Choroid plexus epithelial cell (primary cell): Measurements from ENCODE around the gene IFI44L.

Experiments
- DNase-seq: peaks from one replicate; pipeline ENCODE4 v3.0.0-alpha.2; 2010; ENCODE audit warnings: low read depth
- H3K4me3 ChIP-seq: 2 replicates; pipeline ENCODE4 v1.5.1; 2011; ENCODE audit warnings: low read depth, mild to moderate bottlenecking, control low read depth, low read length, moderate library complexity
- TF ChIP-seq, protein P1 (sequence below): conservative IDR thresholded peaks from 2 replicates; pipeline ENCODE4 v1.5.1; 2011; ENCODE audit warnings: low read depth, mild to moderate bottlenecking, control low read depth, inconsistent platforms, low read length, moderate library complexity

The IFI44L gene

DNA sequence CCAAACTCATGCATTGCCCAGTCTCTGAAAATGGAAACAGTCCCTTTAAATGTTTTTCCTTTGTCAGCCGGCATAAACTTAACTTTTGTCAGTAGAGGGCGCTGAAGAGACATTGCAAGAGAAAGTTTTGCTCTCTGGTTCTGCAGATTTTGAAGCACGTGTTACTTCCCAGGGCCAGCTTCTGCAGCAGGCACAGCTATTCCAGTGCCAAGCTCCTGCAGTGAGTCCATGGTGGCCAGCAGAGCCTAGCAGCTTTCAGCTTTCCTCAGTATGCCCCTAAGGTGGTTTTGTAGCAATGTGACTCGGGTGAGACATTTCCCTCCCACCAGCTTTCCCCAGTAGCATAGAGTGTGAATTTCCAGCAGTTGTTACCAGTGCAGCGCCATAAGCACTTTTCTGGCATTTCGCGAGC, 2.6 kb upstream of the IFI44L start:
- H3K4me3 ChIP-seq = no peak overlapping the region
- TF ChIP-seq, protein P1, sequence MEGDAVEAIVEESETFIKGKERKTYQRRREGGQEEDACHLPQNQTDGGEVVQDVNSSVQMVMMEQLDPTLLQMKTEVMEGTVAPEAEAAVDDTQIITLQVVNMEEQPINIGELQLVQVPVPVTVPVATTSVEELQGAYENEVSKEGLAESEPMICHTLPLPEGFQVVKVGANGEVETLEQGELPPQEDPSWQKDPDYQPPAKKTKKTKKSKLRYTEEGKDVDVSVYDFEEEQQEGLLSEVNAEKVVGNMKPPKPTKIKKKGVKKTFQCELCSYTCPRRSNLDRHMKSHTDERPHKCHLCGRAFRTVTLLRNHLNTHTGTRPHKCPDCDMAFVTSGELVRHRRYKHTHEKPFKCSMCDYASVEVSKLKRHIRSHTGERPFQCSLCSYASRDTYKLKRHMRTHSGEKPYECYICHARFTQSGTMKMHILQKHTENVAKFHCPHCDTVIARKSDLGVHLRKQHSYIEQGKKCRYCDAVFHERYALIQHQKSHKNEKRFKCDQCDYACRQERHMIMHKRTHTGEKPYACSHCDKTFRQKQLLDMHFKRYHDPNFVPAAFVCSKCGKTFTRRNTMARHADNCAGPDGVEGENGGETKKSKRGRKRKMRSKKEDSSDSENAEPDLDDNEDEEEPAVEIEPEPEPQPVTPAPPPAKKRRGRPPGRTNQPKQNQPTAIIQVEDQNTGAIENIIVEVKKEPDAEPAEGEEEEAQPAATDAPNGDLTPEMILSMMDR = peak; percentile 86

DNA sequence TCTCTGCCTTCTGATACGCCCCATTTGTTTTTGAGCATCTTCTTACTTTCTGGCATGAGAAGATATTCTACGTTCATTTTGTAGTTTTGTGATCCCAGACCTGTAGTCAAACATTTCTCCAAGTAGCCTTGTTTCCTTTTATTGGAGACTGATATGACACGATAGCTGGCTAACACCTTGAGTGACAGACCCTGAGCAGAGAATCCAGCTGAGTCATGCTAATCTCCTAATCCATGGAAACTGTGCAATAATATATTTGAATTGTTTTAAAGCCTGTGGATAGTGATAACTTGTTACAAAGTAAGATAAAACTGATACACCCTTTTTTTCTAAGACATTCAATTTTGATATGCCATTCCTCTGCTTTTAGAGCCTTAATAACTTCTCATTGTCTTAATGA, 1.2 kb upstream of the IFI44L start:
- DNase-seq = no peak
- no peak overlapping the region for H3K4me3 ChIP-seq
- TF ChIP-seq, protein P1 = no peak

More for the DNA sequence above, 2.6 kb upstream of the IFI44L start:
- DNase-seq = peak; percentile 93

DNA sequence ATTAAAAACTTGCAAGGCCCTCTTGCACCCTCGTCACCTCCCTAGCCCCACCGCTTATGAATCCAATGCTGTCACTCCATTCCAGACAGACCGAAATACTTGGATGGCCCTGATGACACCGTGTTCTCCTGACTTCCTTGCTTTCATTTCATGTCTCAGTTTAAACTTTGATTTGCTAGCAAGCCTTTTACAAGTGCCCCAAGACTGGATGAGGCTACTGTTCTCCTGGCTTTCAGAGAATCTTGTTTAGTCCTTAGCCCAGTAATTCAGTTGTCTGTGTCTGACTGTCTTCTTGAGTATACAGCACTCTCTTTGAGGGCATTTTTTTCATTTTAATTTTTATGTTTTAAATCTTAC, 824 bp upstream of the IFI44L start:
- no peak for DNase-seq
- TF ChIP-seq, protein P1 = no peak
- H3K4me3 ChIP-seq = peak overlapping the region; percentile 60

DNA sequence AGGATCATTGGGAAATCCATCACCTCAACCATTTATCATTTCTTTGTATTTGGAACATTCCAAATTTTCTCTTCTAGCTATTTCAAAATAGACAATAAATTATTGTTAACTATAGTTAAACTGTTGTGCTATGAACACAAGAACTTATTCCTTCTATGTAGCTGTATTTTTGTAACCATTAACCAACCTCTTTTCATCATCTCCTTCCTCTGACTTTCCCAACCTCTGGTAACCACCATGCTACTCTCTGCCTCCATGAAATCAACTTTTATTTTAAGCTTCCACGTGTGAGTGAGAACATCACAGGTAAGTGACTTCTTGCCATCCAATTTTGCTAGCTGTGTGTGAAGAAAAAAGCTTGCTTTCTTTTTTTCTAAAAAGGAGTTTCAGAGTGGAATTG, 418 bp downstream of the IFI44L start:
- H3K4me3 ChIP-seq = peak overlapping the region; percentile 60
- no peak for DNase-seq
- TF ChIP-seq, protein P1 = no peak

DNA sequence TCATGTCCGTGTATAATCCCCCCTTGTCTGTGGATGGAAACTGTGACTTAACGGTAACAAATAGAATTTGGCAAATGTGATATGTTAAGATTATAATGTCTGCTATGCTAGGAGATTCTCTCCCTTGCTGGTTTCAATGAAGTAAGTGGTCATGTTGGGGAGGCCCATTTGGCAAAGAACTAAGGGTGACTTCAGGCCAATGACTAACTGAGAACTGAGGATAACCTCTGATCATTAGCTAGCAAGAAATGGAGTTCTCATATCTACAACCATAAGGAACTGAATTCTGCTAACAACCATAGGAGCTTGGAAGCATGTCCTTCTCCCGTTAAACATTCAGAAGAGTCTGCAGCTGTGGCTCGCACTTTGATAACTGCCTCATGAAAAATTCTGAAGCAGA, 2.3 kb downstream of the IFI44L start:
- TF ChIP-seq, protein P1 = no peak
- H3K4me3 ChIP-seq = no peak overlapping the region
- no peak for DNase-seq

DNA sequence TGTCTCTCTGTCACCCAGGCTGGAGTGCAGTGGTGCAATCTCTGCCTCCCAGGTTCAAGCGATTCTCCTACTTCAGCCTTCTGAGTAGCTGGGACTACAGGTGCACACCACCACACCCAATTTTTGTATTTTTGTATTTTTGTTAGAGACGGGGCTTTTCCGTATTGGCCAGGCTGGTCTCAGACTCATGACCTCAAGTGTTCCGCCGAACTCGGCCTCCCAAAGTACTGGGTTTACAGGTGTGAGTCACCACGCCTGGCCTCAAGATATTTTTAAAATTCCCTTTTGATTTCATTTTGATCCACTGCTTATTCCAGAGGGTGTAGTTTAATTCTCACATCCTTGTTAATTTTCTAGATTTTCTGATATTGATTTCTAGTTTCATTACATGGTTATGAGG, 3.8 kb downstream of the IFI44L start:
- TF ChIP-seq, protein P1 = no peak
- no peak for DNase-seq
- H3K4me3 ChIP-seq = no peak overlapping the region

DNA sequence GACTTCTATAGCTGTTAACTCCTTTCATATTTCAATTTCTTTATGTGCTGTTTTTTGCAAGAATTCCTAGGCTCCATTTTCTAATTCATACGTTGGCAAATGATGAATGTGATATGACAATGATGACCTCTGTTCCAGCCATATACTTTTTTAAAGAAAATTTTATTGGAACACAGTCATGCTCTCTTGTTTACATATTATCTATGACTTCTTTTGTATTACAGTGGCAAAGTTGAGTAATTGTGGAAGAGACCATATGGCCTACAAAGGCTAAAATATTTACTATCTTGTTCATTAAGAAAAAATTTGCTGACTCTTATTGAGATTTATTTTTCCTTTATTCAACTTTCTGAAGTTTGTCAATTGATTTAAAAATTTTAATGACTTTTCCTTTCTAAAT, 7.1 kb downstream of the IFI44L start:
- H3K4me3 ChIP-seq = no peak overlapping the region
- DNase-seq = no peak
- TF ChIP-seq, protein P1 = no peak
